HG02763 (cell line): ENCODE results near the gene VTCN1.

ENCODE experiments used
- ATAC-seq: cut with Tn5 transposase; IDR thresholded peaks from one replicate; pipeline ENCODE4 v1.9.1; 2021; ENCODE audit warnings: mild to moderate bottlenecking, moderate library complexity; ENCODE audit not compliant: unreplicated experiment

Gene VTCN1

GRCh38 chr1:117098287-117098890 is 112.3 kb downstream of the VTCN1 start:
- ATAC-seq = peak; percentile 88

- no peak for ATAC-seq
Measured at GRCh38 chr1:117097443-117097842, 113.3 kb downstream of the VTCN1 start.

- ATAC-seq = no peak
Measured at GRCh38 chr1:117096951-117097408, 113.7 kb downstream of the VTCN1 start.

GRCh38 chr1:117094841-117095604 is 115.7 kb downstream of the VTCN1 start:
- ATAC-seq = no peak

GRCh38 chr1:117093870-117094621 is 116.7 kb downstream of the VTCN1 start:
- ATAC-seq = peak; percentile 48
